C4-2B (cell line): ENCODE data around the gene SPRED3.

Source experiments
- CTCF ChIP-seq: fragments of 450-650 bp; conservative IDR thresholded peaks from 2 replicates; pipeline ENCODE4 v1.5.1; 2017; ENCODE audit warnings: mild to moderate bottlenecking
- ZFX ChIP-seq: fragments of 450-650 bp; IDR thresholded peaks from 2 replicates; pipeline ENCODE4 v1.6.1; 2017

GRCh38 chr19:38433268-38433733, 44.8 kb downstream of the SPRED3 start, which contains the start of gene RYR1:
- TF ChIP-seq CTCF (no peak), ZFX (no peak)
